Activated CD8-positive, alpha-beta T cell treated with anti-CD3 and anti-CD28 coated beads for 36 hours (primary cell): ENCODE measurements around the gene NDUFAF4. TPM values are rescaled to one million over a fixed set of nuclear protein-coding genes. Genes with fewer than 3 reads are reported as not detected.
A peak's percentile ranks its signal among the peaks of the same experiment; 100 is the strongest.

Source experiments
- ATAC-seq: fragments of 200-7000 bp; cut with Tn5 transposase; one replicate; pipeline ENCODE4 v1.10.0; 2021; ENCODE audit warnings: mild to moderate bottlenecking, moderate library complexity
- CTCF ChIA-PET: fragments of 350-600 bp; sonication (Branson Sonifier 250); formaldehyde crosslinking; loops from one replicate; lab custom pipeline; 2021; ENCODE audit warnings: antibody characterized with exemption; lab: Charles Lee
- POLR2A ChIA-PET: fragments of 350-600 bp; sonication (Branson Sonifier 250); formaldehyde crosslinking; loops from one replicate; lab custom pipeline; 2021; ENCODE audit warnings: antibody characterized with exemption; lab: Charles Lee
- DNase-seq: peaks from one replicate; pipeline ENCODE4 v3.0.0-alpha.2; 2020
- H3K27ac Mint-ChIP-seq: one replicate; pipeline ENCODE4 v1.8.0; 2021; ENCODE audit warnings: mild to moderate bottlenecking, mixed read lengths
- H3K27me3 Mint-ChIP-seq: one replicate; pipeline ENCODE4 v1.8.0; 2021; ENCODE audit warnings: mixed read lengths
- H3K36me3 Mint-ChIP-seq: one replicate; pipeline ENCODE4 v1.8.0; 2021; ENCODE audit warnings: low read depth, mixed read lengths
- H3K4me1 Mint-ChIP-seq: one replicate; pipeline ENCODE4 v1.8.0; 2021; ENCODE audit warnings: low read depth, mixed read lengths
- H3K4me3 Mint-ChIP-seq: one replicate; pipeline ENCODE4 v1.8.0; 2021; ENCODE audit warnings: mild to moderate bottlenecking, moderate library complexity, mixed read lengths
- H3K9me3 Mint-ChIP-seq: one replicate; pipeline ENCODE4 v1.8.0; 2021; ENCODE audit warnings: mixed read lengths
- intact Hi-C: fragments of 100-400 bp; cut with micrococcal nuclease; formaldehyde crosslinking; loops from one replicate; pipeline ENCODE4 v1.10.0; 2022
- total RNA-seq, 2 experiments: library from RNA; stranded (reverse); gene quantifications; one replicate each; pipeline ENCODE4 v1.2.3, GENCODE V29; 2021
- TF ChIP-seq, protein P1 (sequence below): fragments of 200-600 bp; IDR thresholded peaks from one replicate; pipeline ENCODE4 v1.8.0; 2022; ENCODE audit warnings: antibody characterized with exemption, mild to moderate bottlenecking

Gene NDUFAF4
- total RNA-seq, 2 experiments from 2014 or later: 62.5 to 64.6 TPM

DNA sequence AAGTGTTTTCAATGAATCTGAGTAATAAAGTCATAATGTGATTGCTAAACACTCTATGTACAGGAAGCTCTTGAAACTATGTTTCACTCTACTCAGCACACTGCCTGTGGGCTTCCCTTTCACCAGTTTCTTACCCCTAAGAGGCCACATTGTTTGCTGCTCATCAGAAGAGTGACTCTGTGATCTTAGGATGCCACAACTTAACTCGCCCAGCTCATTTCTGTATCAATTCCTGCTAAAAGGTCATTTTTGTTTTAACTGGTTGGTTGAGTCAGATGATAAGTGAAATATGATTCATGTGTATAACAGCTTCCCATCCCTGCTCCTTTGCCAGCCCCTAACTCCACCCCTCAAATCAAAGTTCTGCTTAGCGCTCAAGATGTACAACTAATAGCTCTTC lies 9.8 kb upstream of the NDUFAF4 start:
- ATAC-seq (peak; percentile 99), DNase-seq (peak; percentile 79)
- ChIA-PET CTCF (interaction anchor here (1.0 to 5.2 kb wide), 6 partner anchors 8 to 280 kb away, joined by 3 to 60 read pairs (median 6); partner anchors contain the start of gene NDUFAF4), POLR2A (interaction anchor here (0.9 to 1.7 kb wide), 7 partner anchors 8 to 31 kb away, joined by 3 to 10 read pairs (median 5); partner anchors contain the start of gene KLHL32)
- Mint-ChIP-seq H3K27me3 (peaks cover 22% of the 10 kb centered on the region), H3K4me1 (peaks cover 22% of the 10 kb centered on the region), H3K36me3 (no peaks in the 10 kb centered on the region), H3K27ac (peak overlapping the region; percentile 60), H3K9me3 (no peaks in the 10 kb centered on the region), H3K4me3 (no peak overlapping the region)
- intact Hi-C loops: no loop called here
- TF ChIP-seq, protein P1, sequence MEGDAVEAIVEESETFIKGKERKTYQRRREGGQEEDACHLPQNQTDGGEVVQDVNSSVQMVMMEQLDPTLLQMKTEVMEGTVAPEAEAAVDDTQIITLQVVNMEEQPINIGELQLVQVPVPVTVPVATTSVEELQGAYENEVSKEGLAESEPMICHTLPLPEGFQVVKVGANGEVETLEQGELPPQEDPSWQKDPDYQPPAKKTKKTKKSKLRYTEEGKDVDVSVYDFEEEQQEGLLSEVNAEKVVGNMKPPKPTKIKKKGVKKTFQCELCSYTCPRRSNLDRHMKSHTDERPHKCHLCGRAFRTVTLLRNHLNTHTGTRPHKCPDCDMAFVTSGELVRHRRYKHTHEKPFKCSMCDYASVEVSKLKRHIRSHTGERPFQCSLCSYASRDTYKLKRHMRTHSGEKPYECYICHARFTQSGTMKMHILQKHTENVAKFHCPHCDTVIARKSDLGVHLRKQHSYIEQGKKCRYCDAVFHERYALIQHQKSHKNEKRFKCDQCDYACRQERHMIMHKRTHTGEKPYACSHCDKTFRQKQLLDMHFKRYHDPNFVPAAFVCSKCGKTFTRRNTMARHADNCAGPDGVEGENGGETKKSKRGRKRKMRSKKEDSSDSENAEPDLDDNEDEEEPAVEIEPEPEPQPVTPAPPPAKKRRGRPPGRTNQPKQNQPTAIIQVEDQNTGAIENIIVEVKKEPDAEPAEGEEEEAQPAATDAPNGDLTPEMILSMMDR: no peak

DNA sequence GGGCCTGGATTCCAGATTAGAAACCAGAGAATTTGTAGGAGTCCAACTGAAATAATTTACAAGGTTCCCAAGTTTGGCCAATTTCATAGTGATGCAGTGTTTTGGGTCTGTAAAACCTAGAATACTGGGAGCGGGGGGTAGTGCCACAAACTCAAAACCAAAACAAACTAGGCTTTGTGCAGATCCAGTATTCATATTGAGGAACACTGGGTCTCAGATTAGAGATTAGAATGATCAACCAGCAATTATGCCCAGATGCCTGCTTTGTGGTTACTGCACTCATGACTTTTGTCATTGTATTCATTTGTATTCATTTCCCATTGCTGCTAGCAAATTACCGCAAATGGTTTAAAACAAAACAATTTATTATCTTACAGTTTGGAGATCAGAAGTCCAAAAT lies 3.2 kb upstream of the NDUFAF4 start:
- DNase-seq: no peak
- POLR2A ChIA-PET: no interaction called here
- intact Hi-C loops: no loop called here
- CTCF ChIA-PET: no interaction called here
- H3K9me3 Mint-ChIP-seq: no peaks in the 10 kb centered on the region
- TF ChIP-seq, protein P1: no peak
- H3K27me3 Mint-ChIP-seq: peaks cover 18% of the 10 kb centered on the region
- no peak for ATAC-seq
- H3K4me3 Mint-ChIP-seq: no peak overlapping the region
- H3K4me1 Mint-ChIP-seq: peaks cover 14% of the 10 kb centered on the region
- H3K27ac Mint-ChIP-seq: no peak overlapping the region
- peaks cover 9% of the 10 kb centered on the region for H3K36me3 Mint-ChIP-seq

DNA sequence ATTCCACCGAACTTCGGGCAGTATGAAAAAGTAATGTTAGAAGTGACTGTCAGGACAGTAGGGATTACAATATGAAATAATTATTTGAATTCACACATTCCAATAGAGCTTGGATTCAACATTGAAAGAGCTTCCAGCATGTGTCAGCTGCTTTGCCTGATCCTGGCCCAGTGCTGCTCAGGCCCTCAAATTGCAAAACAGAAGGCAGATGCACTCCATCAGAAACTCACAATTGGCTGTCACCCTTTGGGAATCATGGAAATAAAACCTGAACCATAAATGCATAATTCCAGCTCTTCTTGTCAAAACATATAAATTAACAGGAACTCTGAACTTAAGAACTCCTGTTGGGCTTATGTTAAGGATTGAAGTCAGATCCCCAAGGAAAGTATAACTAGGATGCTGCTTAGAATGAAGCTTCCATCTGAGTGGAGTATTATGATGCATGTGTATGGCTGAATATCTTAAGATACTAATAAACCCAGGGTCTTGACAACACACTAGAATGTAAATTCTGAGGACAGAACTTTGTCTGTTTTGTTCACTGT lies 1.8 kb upstream of the NDUFAF4 start:
- peaks cover 14% of the 10 kb centered on the region for H3K27me3 Mint-ChIP-seq
- H3K9me3 Mint-ChIP-seq: no peaks in the 10 kb centered on the region
- H3K4me3 Mint-ChIP-seq: peak overlapping the region; percentile 12
- DNase-seq: no peak
- H3K4me1 Mint-ChIP-seq: peaks cover 20% of the 10 kb centered on the region
- ChIA-PET POLR2A (interaction anchor here (0.8 to 1.3 kb wide), 2 partner anchors 8 to 11 kb away, joined by 3 to 5 read pairs; no protein-coding TSS in a partner anchor), CTCF (interaction anchor here (0.8 to 4.8 kb wide), 8 partner anchors 8 to 164 kb away, joined by 3 to 62 read pairs (median 5); no protein-coding TSS in a partner anchor)
- H3K27ac Mint-ChIP-seq: no peak overlapping the region
- TF ChIP-seq, protein P1: no peak
- no peak for ATAC-seq
- peaks cover 18% of the 10 kb centered on the region for H3K36me3 Mint-ChIP-seq
- intact Hi-C loops: loop anchor here (2.0 to 10.0 kb wide), 4 partner anchors 23 to 385 kb away; partner anchors contain the start of genes GPR63 and MMS22L

DNA sequence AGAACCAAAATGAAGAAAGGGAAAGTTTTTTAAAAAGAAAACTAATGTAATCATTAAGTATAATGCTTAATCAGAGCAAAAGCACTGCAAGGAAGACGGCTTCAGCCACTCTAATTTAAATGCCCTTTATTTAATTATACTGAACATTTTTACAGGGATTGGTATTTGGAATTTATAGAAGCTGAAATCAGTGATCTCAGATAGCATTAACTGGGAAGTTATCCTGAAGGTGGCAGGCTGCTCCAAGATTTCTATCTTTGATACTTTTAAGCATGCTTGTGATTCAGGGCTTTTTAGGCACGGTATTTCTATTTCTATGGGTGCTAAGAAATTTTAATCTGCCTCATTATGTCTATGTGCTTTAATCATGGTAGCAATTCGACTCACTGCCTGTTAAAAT lies 1.3 kb upstream of the NDUFAF4 start:
- no peak for ATAC-seq
- H3K4me3 Mint-ChIP-seq: peak overlapping the region; percentile 12
- H3K36me3 Mint-ChIP-seq: peaks cover 20% of the 10 kb centered on the region
- ChIA-PET POLR2A (interaction anchor here (0.8 to 1.3 kb wide), 2 partner anchors 9 to 11 kb away, joined by 3 to 5 read pairs; no protein-coding TSS in a partner anchor), CTCF (interaction anchor here (1.3 to 4.8 kb wide), 8 partner anchors 8 to 164 kb away, joined by 3 to 62 read pairs (median 5); no protein-coding TSS in a partner anchor)
- H3K27ac Mint-ChIP-seq: no peak overlapping the region
- peaks cover 23% of the 10 kb centered on the region for H3K4me1 Mint-ChIP-seq
- H3K27me3 Mint-ChIP-seq: peaks cover 14% of the 10 kb centered on the region
- H3K9me3 Mint-ChIP-seq: no peaks in the 10 kb centered on the region
- TF ChIP-seq, protein P1: peak; percentile 47
- DNase-seq: peak; percentile 33
- intact Hi-C loops: loop anchor here (2.0 to 10.0 kb wide), 4 partner anchors 24 to 386 kb away; partner anchors contain the start of genes GPR63 and MMS22L
